OCI-LY3 (cell line): ENCODE data around the gene REEP1.

ENCODE experiments used
- CTCF ChIP-seq: fragments of 200-600, 300-600 bp; sonication (generic); IDR thresholded peaks from 2 replicates; pipeline ENCODE4 v1.5.1; 2014; ENCODE audit warnings: antibody characterized with exemption, low read length, low read depth
- EZH2phosphoT487 ChIP-seq: fragments of 200-600 bp; shearing (Covaris generic); IDR thresholded peaks from 2 replicates; pipeline ENCODE4 v1.6.1; 2018; ENCODE audit warnings: antibody characterized with exemption, mixed run types, low read depth

- no peak for TF ChIP-seq CTCF
- TF ChIP-seq EZH2phosphoT487: no peak
These were observed 57.2 kb downstream of the REEP1 start for GRCh38 chr2:86280191-86280667.
